Ascending aorta (tissue), 2 donors: Measurements from ENCODE around the gene FOXA3. TPM values are rescaled to one million over a fixed set of nuclear protein-coding genes. Genes with fewer than 3 reads are reported as not detected.

ENCODE experiments used
- DNase-seq, 2 donors: peaks; one replicate each; pipeline ENCODE4 v3.0.0-alpha.2; 2019; ENCODE audit warnings: low spot score in 2 of 2
- H3K27ac ChIP-seq, 2 donors: fragments of 200-600 bp; sonication (generic); one replicate each; pipeline ENCODE4 v1.5.1; 2016 to 2017; ENCODE audit warnings: mild to moderate bottlenecking in 1 of 2
- H3K27me3 ChIP-seq: fragments of 200-600 bp; sonication (generic); one replicate; pipeline ENCODE4 v1.5.1; 2017
- H3K36me3 ChIP-seq, 2 donors: fragments of 200-600 bp; sonication (generic); one replicate each; pipeline ENCODE4 v1.5.1; 2016
- H3K4me1 ChIP-seq, 2 donors: fragments of 200-600 bp; sonication (generic); one replicate each; pipeline ENCODE4 v1.5.1; 2016 to 2017; ENCODE audit warnings: mild to moderate bottlenecking in 1 of 2
- H3K4me3 ChIP-seq, 2 donors: fragments of 200-600 bp; sonication (generic); one replicate each; pipeline ENCODE4 v1.5.1; 2016 to 2017; ENCODE audit warnings: mild to moderate bottlenecking in 1 of 2
- H3K9me3 ChIP-seq, 2 donors: fragments of 200-600 bp; sonication (generic); one replicate each; pipeline ENCODE4 v1.5.1; 2016
- CTCF ChIP-seq, 3 experiments: fragments of 200-600 bp in 2 of 3; fragments of 450-650 bp in 1 of 3; sonication (generic) in 2 of 3; IDR thresholded peaks; one replicate each; pipeline ENCODE4 v1.5.1; 2016 to 2019; ENCODE audit warnings: antibody characterized with exemption in 3 of 3, mild to moderate bottlenecking in 1 of 3, moderate library complexity in 1 of 3
- intact Hi-C: fragments of 100-400 bp; cut with DNase I; formaldehyde crosslinking; loops from one replicate; pipeline ENCODE4 v1.15.1; 2023
- total RNA-seq: library from RNA; depleted of rRNA; stranded (reverse); fragments of >200 nt; gene quantifications from one replicate; pipeline ENCODE4 v1.1.0, GENCODE V29; 2016

Gene FOXA3
- total RNA-seq, 1 donor from 2014 or later: not detected

DNA sequence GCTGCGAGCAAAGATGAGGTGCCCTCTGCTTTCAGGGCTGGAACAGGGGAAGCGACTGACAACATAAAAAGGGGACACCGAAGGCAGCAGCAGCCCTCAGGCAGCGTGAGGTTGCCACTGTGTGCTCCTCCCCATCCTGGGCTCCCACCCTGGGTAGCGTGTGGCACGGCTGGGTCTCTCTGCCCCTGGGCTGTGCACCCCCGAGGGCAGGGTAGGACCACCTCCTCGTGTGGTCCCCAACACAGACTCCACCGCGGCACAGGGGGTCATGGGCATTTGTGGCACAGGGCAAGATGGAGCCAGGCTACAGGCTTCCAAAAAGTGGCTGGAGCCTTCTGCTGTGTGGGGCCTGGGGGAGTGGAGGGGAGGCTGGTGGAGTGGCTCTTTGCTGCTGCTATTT is 42.6 kb upstream of the FOXA3 start:
- Histone ChIP-seq H3K36me3 (peaks cover 59 to 65% of the 10 kb centered on the region in 2 donors), H3K27me3 (no peaks in the 10 kb centered on the region), H3K4me3 (no peak overlapping the region), H3K9me3 (no peaks in the 10 kb centered on the region), H3K27ac (no peak overlapping the region), H3K4me1 (no peaks in the 10 kb centered on the region)
- intact Hi-C loops: no loop called here
- no peak for TF ChIP-seq CTCF (IDR thresholded peaks at IDR 0.05)
- DNase-seq: no peak

DNA sequence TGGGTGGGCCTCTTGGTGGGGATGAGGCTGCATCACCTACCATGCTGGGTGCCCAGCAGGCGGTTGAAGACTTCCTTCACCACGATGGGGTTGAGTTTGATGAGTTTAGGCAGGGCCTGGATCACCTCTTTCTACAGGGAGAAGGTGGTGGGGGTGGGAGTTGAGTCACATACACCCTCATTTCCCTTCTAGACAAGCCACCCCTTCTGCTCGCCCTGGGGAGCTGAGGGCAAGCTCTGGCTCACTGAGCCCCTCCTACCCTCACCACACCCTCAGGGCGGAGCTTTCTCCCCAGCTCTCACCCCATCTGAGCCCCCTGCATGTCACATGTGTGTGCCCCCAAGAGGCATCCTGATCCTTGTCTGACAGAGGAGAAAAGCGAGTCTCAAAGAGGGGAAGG is 41.4 kb upstream of the FOXA3 start:
- no peak overlapping the region for H3K27ac ChIP-seq
- no peaks in the 10 kb centered on the region for H3K9me3 ChIP-seq
- no peaks in the 10 kb centered on the region for H3K27me3 ChIP-seq
- peaks cover 69 to 76% of the 10 kb centered on the region in 2 donors for H3K36me3 ChIP-seq
- DNase-seq: no peak
- no peak overlapping the region for H3K4me3 ChIP-seq
- H3K4me1 ChIP-seq: no peaks in the 10 kb centered on the region
- no peak for TF ChIP-seq CTCF (IDR thresholded peaks at IDR 0.05)
- intact Hi-C loops: no loop called here

- no peaks in the 10 kb centered on the region for H3K27me3 ChIP-seq
- DNase-seq: no peak
- H3K27ac ChIP-seq: no peak overlapping the region
- no peaks in the 10 kb centered on the region for H3K4me1 ChIP-seq
- no peak overlapping the region for H3K4me3 ChIP-seq
- intact Hi-C loops: no loop called here
- H3K9me3 ChIP-seq: no peaks in the 10 kb centered on the region
- H3K36me3 ChIP-seq: peaks cover 72 to 81% of the 10 kb centered on the region in 2 donors
- TF ChIP-seq CTCF (IDR thresholded peaks at IDR 0.05): no peak
Observed at GRCh38 chr19:45823182-45823581, 40.9 kb upstream of the FOXA3 start.

DNA sequence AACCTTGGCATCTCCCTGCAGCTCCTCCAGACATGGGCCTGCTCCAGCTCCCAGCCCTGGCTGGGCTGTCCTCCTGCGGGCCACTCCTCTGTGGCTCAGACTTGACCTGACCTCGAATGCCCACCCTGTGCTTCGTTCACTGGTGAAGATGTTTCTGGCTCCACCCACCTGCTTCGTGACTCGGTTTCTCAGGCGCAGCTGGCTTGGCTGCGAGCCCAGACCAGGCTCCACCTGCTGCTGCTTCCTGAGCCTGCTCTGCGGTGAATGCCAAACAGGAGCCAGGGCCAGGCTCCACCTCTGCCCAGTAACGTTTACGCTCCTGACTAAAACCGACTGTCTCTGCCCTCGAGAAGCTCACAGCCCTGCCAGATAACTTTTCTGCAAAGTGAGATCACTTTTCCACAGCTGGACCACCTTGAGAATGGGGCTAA is 40.1 kb upstream of the FOXA3 start:
- intact Hi-C loops: no loop called here
- TF ChIP-seq CTCF (IDR thresholded peaks at IDR 0.05): no peak
- Histone ChIP-seq H3K27me3 (no peaks in the 10 kb centered on the region), H3K36me3 (peaks cover 81 to 90% of the 10 kb centered on the region in 2 donors), H3K9me3 (no peaks in the 10 kb centered on the region), H3K4me1 (no peaks in the 10 kb centered on the region), H3K27ac (no peak overlapping the region), H3K4me3 (no peak overlapping the region)
- no peak for DNase-seq

DNA sequence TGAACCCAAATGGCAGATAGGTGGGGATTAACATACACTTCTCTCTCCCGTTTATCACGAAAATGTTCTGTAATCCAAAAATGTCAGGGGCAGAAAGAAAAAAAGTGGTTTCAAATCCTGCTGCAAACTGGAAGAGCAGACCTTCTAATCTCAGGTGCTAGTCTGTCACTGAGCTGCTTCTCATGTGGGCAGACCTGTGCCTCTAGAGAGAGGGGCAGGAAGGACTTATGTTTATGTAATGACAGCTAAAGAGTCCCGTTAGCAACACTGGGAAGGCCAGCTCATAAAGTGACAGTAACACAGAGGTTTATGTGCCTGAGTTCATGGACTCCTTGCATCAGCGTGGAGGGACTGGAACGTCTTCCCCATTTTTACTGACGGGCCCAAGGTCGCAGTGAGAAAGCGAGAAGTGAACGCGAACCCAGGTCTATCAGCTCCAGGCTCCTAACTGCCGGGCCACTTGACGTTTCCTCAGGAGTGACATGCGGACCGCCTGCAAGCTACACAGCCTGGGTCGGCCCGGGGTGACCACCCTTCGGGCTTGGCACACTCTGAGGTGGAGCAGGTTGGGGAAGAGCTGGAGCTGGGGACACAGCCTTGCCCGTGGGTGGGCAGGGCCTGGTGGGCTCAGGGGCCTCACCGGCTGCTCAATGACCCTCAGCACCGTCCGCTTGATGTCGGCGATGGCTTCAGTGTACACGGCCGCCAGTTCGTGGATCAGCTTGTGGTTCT is 39.4 kb upstream of the FOXA3 start:
- H3K4me3 ChIP-seq: no peak overlapping the region
- H3K9me3 ChIP-seq: no peaks in the 10 kb centered on the region
- DNase-seq: no peak
- intact Hi-C loops: no loop called here
- H3K27me3 ChIP-seq: no peaks in the 10 kb centered on the region
- no peak for TF ChIP-seq CTCF (IDR thresholded peaks at IDR 0.05)
- H3K36me3 ChIP-seq: peaks cover 87 to 93% of the 10 kb centered on the region in 2 donors
- H3K27ac ChIP-seq: no peak overlapping the region
- no peaks in the 10 kb centered on the region for H3K4me1 ChIP-seq

DNA sequence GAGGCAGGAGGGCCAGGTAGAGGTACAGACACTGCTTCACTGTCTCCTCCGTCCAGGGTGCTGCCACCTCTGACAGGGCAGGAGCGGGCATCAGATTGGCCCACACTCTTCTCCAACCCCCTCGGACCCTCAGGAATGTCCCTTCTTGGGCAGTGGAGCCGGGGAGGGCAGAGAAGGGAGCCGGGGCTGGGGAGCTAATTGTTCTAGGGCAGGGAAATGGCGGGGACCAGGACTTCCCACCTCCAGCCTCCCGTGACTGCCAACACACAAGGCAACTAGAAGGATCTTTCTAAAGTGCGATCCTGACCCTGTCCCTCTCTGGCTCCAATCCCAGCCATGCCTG is 38.9 kb upstream of the FOXA3 start:
- H3K4me3 ChIP-seq: no peak overlapping the region
- TF ChIP-seq CTCF (IDR thresholded peaks at IDR 0.05): no peak
- no peaks in the 10 kb centered on the region for H3K4me1 ChIP-seq
- H3K36me3 ChIP-seq: peaks cover 88 to 93% of the 10 kb centered on the region in 2 donors
- H3K27ac ChIP-seq: no peak overlapping the region
- no peaks in the 10 kb centered on the region for H3K9me3 ChIP-seq
- no peaks in the 10 kb centered on the region for H3K27me3 ChIP-seq
- no peak for DNase-seq
- intact Hi-C loops: no loop called here
